ENCODE measurements around the gene GPR78.

DNA sequence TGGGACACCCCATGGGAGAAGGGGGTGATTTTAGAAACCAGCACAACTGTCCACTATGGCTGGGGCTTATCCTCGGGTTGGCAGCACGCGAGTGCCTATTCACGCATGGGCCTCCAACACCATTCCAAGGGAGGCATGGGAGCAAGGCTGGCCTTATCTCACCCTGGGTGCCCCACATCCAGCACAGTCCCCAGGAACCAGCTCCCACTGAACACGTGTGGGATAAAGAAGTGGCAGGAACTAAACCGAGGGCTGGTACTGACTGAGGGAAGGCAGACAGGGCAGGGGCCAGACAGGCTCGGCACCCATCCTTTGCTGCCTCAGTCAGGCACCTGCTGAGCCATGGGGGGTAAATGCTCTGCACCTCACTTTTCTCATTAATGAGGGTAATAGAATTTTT, 43.7 kb upstream of the GPR78 start:
- no peak for TF ChIP-seq PATZ1 (CRISPR knock-in tag; IDR thresholded peaks at IDR 0.05; ENCODE audit: borderline replicate concordance)
- TF ChIP-seq GLIS3 (CRISPR knock-in tag; IDR thresholded peaks at IDR 0.05): no peak
- no peak for TF ChIP-seq TOX (CRISPR knock-in tag; IDR thresholded peaks at IDR 0.05; ENCODE audit: borderline replicate concordance)
- TF ChIP-seq, protein P1, sequence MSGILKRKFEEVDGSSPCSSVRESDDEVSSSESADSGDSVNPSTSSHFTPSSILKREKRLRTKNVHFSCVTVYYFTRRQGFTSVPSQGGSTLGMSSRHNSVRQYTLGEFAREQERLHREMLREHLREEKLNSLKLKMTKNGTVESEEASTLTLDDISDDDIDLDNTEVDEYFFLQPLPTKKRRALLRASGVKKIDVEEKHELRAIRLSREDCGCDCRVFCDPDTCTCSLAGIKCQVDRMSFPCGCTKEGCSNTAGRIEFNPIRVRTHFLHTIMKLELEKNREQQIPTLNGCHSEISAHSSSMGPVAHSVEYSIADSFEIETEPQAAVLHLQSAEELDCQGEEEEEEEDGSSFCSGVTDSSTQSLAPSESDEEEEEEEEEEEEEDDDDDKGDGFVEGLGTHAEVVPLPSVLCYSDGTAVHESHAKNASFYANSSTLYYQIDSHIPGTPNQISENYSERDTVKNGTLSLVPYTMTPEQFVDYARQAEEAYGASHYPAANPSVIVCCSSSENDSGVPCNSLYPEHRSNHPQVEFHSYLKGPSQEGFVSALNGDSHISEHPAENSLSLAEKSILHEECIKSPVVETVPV (CRISPR knock-in tag; IDR thresholded peaks at IDR 0.05): no peak
- TF ChIP-seq TCF4 (CRISPR knock-in tag; IDR thresholded peaks at IDR 0.05; ENCODE audit: borderline replicate concordance): no peak
- no peak for TF ChIP-seq ARNTL (CRISPR knock-in tag; IDR thresholded peaks at IDR 0.05; ENCODE audit: borderline replicate concordance, low read depth)
